BE2C (cell line): ENCODE measurements around the gene SPG21.

Experiments
- DNase-seq: peaks from one replicate; pipeline ENCODE4 v3.0.0-alpha.2; 2020
- H3K27me3 ChIP-seq: fragments of 250-450 bp; sonication (Bioruptor Pico); 2 replicates; pipeline ENCODE4 v1.5.1; 2020; ENCODE audit warnings: mild to moderate bottlenecking
- H3K36me3 ChIP-seq: fragments of 250-450 bp; sonication (Bioruptor Pico); 2 replicates; pipeline ENCODE4 v1.5.1; 2020; ENCODE audit warnings: mild to moderate bottlenecking
- H3K4me1 ChIP-seq: fragments of 250-450 bp; sonication (Bioruptor Pico); 2 replicates; pipeline ENCODE4 v1.5.1; 2020
- H3K4me3 ChIP-seq: 2 replicates; pipeline ENCODE4 v1.5.1; 2011; ENCODE audit warnings: low read depth, low read length
- H3K9me3 ChIP-seq: fragments of 250-450 bp; sonication (Bioruptor Pico); 2 replicates; pipeline ENCODE4 v1.5.1; 2020
- TF ChIP-seq, protein P1 (sequence below): IDR thresholded peaks from 2 replicates; pipeline ENCODE4 v1.5.1; 2012; ENCODE audit warnings: mild to moderate bottlenecking, low read depth, low read length

Gene SPG21

DNA sequence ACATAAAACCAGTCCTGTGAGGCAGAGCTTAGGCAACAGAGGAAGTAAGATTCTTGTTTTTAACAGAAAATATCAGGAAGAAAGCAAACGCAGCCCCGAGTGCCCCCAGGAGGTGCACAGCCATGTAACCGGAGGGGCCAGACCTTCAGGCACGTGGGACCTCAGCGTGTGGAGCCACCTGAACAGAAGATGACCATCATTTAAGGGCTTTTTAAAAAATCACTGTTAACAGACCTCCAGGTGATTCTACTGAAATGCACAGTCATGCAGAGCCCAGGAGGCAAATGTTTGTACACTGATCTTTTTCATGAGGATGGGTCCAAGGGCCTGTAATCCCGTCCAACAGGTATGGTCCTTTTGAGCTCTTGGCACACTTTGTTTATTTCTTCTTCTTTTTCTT, 38.8 kb downstream of the SPG21 start:
- Histone ChIP-seq H3K36me3 (peaks cover 9% of the 10 kb centered on the region), H3K9me3 (no peaks in the 10 kb centered on the region), H3K4me3 (no peak overlapping the region), H3K27me3 (no peaks in the 10 kb centered on the region), H3K4me1 (no peaks in the 10 kb centered on the region)
- TF ChIP-seq, protein P1, sequence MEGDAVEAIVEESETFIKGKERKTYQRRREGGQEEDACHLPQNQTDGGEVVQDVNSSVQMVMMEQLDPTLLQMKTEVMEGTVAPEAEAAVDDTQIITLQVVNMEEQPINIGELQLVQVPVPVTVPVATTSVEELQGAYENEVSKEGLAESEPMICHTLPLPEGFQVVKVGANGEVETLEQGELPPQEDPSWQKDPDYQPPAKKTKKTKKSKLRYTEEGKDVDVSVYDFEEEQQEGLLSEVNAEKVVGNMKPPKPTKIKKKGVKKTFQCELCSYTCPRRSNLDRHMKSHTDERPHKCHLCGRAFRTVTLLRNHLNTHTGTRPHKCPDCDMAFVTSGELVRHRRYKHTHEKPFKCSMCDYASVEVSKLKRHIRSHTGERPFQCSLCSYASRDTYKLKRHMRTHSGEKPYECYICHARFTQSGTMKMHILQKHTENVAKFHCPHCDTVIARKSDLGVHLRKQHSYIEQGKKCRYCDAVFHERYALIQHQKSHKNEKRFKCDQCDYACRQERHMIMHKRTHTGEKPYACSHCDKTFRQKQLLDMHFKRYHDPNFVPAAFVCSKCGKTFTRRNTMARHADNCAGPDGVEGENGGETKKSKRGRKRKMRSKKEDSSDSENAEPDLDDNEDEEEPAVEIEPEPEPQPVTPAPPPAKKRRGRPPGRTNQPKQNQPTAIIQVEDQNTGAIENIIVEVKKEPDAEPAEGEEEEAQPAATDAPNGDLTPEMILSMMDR, result no peak
- no peak for DNase-seq

DNA sequence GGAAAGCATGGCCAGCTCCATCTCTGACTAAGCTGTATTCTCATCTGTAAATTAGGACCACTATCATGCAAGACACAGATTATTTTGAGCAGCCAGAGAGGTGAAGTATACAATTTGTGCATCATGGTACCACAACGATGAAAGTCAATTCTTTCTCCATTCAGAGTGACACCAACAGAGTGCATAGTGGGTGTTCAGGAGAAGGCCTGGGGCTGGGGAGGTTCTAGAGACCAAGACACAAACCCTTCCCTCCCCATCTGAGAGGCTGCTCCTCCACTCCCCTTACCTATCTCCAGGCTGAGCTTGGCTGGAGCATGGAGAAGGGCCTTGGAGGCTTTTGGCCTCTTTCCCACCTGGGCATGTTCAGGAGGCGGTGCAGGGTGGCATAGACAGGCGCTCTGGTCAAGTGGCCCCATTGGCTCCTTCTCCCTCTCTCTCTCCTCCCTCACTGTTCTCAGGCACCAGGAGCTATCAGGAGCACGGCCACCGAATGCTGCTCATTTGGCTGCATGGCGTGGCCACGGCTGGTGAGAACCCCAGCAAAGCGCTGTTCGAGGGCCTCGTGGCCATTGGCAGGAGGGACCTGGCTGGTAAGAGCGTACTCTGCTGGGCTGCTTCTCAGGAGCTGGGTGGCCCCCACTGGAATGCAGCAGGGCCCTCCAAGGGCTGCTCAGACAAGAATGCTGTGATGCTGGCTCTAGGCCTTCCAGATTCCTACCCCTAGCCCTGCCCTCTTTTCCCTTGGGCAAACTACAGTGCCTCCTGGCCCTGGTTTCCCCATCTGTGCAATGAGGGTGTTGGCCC, 40.1 kb downstream of the SPG21 start:
- DNase-seq, result no peak
- no peak overlapping the region for H3K4me3 ChIP-seq
- no peaks in the 10 kb centered on the region for H3K36me3 ChIP-seq
- H3K9me3 ChIP-seq, result no peaks in the 10 kb centered on the region
- H3K4me1 ChIP-seq, result no peaks in the 10 kb centered on the region
- no peaks in the 10 kb centered on the region for H3K27me3 ChIP-seq
- TF ChIP-seq, protein P1, result no peak

DNA sequence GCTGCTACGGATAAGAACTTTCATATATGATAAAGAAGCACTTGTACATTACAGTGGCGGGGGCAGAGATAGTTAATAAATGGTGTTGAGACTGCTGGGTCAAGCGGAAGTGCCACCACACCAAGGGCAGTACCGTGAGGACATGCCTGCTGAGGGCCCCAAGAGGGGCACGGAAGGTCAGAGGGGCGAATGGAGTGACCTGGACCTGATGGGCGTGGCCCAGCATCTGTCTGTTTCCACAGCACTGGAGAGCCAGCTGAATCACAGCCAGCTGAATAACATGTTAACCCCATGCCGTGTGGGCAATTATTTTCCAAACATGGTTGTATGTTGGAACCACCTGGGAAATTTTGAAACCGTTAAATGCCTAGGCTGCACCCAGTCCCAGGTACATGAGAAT, 40.8 kb downstream of the SPG21 start:
- TF ChIP-seq, protein P1, result no peak
- Histone ChIP-seq H3K27me3 (no peaks in the 10 kb centered on the region), H3K4me1 (no peaks in the 10 kb centered on the region), H3K9me3 (no peaks in the 10 kb centered on the region), H3K36me3 (no peaks in the 10 kb centered on the region), H3K4me3 (no peak overlapping the region)
- no peak for DNase-seq

DNA sequence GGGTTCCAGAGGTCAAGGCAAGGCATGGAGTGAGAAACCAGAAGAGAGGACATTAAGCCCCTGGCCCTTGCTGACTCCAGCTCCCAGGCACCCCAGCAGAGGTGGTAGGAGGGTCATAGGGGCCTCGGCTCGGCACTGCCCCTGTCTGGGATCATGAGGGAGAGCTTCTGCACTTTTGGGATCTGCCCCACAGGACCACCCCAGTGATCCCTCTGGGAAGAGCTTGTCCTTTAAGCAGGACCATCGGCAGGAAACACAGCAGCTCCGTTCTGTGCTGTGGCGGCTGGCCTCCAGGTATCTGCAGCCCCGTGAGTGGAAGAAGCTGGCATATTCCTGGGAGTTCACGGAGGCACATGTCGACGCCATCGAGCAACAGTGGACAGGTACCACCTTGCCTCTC, 42.5 kb downstream of the SPG21 start:
- H3K4me1 ChIP-seq, result no peaks in the 10 kb centered on the region
- H3K4me3 ChIP-seq, result no peak overlapping the region
- no peaks in the 10 kb centered on the region for H3K36me3 ChIP-seq
- DNase-seq, result no peak
- TF ChIP-seq, protein P1, result no peak
- no peaks in the 10 kb centered on the region for H3K9me3 ChIP-seq
- no peaks in the 10 kb centered on the region for H3K27me3 ChIP-seq

DNA sequence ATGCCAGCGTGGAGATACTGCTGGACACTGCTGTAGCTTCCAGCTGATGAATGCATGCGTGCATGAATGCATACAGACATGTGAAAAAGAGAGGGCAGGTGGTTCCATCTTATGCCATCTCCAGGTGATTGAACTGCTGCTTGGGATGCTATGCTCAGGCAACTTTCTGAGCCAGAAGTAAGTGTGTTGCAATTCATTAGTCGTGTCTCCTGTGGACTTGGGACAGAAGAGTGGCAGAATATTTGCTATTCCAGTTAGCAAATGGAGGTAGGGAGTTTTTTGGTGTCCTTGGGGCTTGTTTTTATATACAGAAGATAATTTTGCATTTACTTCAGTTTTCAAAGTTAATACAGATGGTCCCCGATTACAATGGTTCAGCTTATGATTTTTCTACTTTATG, 44.8 kb downstream of the SPG21 start:
- DNase-seq, result no peak
- Histone ChIP-seq H3K4me3 (no peak overlapping the region), H3K9me3 (no peaks in the 10 kb centered on the region), H3K27me3 (no peaks in the 10 kb centered on the region), H3K36me3 (no peaks in the 10 kb centered on the region), H3K4me1 (no peaks in the 10 kb centered on the region)
- TF ChIP-seq, protein P1, result no peak

DNA sequence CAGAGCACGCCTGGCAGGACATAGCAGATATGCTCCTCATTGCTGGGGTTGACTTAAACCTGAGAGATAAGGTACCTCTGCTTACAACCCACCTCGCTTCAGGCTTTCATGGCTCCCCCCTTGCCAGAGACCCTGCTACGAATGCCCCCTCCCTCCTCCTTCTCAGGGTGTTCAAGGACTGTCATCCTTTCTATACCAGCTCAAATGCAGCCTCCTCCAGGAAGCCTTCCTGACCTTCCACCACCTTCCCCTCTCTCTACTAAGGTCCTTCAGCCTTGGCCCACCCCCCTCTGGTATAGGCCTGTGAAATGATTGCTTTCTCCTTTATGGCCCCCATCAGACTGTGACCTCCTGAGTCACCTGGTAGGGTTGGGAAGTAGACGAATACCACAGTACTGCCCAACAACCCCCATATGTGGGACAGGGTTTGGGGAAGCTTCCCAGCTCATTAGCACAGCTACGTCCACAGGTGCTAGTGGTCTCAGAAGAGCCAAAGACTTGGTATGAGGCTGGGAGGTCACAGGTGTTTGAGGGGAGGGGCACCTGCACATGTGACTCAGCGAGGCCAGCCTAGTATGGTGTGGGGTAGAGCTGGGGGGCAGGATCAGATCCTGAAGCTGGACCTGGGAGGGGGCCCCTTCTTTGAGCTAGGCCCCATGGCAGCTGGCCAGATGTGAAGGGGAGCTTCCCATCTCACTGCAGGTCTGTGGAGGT, 46.0 kb downstream of the SPG21 start:
- Histone ChIP-seq H3K4me3 (no peak overlapping the region), H3K9me3 (no peaks in the 10 kb centered on the region), H3K36me3 (no peaks in the 10 kb centered on the region), H3K27me3 (no peaks in the 10 kb centered on the region), H3K4me1 (no peaks in the 10 kb centered on the region)
- DNase-seq, result no peak
- TF ChIP-seq, protein P1, result no peak
